KG1 (cell line): ENCODE data around the gene ENSA.
"Not testable (repeated sequence)": the region's sequence is repeated elsewhere in the genome, so short reads cannot be mapped to it uniquely, and the experiment has no call there.

Experiments
- DNase-seq: peaks from one replicate; lab custom pipeline; 2025; lab: John Stamatoyannopoulos, UW

Gene ENSA

GRCh38 chr1:150629115-150629928 is at the start of gene ENSA:
ENSA (minus strand) TSS chr1:150629612; CDS start chr1:150629470, 142 bp downstream.
- peak; percentile 96 for DNase-seq

GRCh38 chr1:150678988-150679387 is 49.6 kb upstream of the ENSA start:
- DNase-seq: no peak

DNA sequence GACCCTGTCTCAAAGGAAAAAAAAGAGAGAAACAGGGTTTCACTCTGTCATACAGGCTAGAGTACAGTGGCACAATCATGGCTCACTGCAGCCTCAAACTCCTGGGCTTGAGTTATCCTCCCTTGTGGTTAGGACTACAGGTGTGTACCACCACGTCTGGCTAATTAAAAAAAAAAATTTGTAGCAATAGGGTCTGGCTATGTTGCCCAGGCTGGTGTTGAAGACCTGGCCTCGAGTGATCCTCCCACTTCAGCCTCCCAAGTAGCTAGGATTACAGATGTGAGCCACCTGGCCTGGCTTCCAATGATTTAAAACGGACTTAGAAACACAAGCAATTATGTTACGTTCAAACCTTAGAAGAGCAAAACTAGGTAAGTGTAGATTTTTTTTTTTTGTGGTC is 45.5 kb upstream of the ENSA start:
- no peak for DNase-seq

DNA sequence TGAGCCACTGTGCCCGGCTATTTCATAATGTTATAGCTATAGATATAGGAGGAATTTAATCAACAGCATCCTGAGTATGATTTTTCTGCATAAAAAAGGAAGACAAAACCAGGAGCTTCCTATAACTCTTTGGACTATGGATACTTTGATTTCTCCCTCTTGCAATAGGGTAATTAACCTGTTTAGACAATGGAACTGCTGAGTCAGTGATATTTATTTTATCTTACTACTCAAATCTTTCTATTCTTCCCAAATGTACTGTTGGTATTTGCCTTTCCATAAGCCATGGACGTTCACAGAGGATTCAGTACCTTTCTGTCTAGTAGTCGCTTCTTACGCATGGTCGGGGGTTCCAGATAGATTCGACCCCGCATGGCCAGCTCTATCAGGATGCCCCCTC is 33.9 kb upstream of the ENSA start:
- no peak for DNase-seq

- DNase-seq: no peak
These were observed 33.4 kb upstream of the ENSA start for GRCh38 chr1:150662811-150663210.

GRCh38 chr1:150661156-150661555 is 31.7 kb upstream of the ENSA start:
- DNase-seq: no peak

- DNase-seq: no peak
These were observed 31.2 kb upstream of the ENSA start for GRCh38 chr1:150660584-150660983.

GRCh38 chr1:150657064-150657463 is 27.7 kb upstream of the ENSA start:
- DNase-seq: not testable (repeated sequence)

DNA sequence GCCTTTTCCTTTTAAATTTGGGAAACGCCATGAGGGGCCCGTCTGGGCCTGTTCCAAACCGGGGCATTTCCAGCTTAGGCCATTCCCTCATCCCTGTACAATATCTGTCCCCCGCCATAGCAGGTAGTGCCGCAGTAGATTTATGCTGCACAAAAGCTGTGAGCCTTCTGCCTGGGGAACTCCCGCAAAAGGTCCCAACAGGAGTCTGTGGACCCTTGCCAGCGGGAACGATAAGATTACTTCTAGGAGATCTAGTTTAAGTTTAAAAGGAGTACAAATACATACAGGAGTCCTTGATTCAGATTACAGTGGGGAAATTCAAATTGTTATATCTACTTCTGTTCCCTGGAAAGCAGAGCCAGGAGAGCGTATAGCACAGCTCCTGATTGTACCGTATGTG is 25.2 kb upstream of the ENSA start:
- not testable (repeated sequence) for DNase-seq

DNA sequence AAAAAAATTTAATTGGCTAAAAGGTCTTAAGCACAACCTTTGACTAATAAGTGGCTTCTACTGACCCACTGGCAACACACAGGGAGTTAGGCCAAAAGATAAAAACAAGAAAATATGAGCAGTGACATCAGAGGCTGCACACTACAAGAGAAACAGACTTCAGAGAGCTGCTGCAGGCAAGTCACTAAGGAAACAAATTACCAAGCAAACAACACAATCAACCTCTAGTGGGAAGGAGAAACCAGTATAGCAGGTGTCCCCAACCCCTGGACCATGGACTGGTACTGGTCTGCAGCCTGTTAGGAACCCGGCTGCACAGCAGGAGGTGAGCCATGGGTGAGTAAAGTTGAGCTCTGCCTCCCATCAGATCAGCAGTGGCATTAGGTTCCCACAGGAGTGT is 20.8 kb upstream of the ENSA start:
- no peak for DNase-seq

GRCh38 chr1:150649441-150650075 is 20.1 kb upstream of the ENSA start:
- no peak for DNase-seq

GRCh38 chr1:150642296-150642695 is 12.9 kb upstream of the ENSA start:
- no peak for DNase-seq

DNA sequence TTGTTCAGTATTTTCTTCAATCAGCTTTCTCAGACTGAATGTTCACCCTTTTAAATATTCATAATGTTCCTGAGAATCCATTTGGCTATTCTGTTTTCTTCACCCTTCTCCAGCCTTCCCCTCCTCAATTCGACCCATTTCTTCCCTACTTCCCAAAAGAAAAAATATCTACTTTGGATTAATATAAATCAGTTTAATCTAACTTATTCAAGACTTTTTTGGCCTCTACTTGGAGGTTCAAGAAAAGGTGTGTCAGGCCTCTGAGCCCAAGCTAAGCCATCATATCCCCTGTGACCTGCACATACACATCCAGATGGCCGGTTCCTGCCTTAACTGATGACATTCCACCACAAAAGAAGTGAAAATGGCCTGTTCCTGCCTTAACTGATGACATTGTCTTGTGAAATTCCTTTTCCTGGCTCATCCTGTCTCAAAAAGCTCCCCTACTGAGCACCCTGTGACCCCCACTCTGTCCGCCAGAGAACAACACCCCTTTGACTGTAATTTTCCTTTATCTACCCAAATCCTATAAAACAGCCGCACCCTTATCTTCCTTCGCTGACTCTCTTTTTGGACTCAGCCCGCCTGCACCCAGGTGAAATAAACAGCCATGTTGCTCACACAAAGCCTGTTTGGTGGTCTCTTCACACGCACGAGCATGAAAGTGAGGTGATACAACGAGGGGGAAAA is 11.9 kb upstream of the ENSA start:
- not testable (repeated sequence) for DNase-seq

- DNase-seq: not testable (repeated sequence)
These were observed 9.0 kb upstream of the ENSA start for GRCh38 chr1:150638430-150638829.

DNA sequence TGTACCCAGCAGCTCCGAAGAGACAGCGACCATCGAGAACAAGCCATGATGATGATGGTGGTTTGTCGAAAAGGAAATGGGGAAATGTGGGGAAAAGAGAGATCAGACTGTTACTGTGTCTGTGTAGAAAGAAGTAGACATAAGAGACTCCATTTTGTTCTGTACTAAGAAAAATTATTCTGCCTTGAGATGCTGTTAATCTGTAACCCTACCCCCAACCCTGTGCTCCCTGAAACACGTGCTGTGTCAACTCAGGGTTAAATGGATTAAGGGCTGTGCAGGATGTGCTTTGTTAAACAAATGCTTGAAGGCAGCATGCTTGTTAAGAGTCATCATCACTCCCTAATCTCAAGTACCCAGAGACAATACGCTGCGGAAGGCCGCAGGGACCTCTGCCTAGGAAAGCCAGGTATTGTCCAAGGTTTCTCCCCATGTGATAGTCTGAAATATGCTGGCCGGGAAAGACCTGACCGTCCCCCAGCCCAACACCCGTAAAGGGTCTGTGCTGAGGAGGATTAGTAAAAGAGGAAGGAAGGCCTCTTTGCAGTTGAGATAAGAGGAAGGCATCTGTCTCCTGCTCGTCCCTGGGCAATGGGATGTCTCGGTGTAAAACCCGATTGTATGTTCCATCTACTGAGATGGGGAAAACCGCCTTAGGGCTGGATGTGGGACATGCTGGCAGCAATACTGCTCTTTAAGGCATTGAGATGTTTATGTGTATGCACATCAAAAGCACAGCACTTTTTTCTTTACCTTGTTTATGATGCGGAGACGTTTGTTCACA is 5.6 kb upstream of the ENSA start:
- DNase-seq: not testable (repeated sequence)

DNA sequence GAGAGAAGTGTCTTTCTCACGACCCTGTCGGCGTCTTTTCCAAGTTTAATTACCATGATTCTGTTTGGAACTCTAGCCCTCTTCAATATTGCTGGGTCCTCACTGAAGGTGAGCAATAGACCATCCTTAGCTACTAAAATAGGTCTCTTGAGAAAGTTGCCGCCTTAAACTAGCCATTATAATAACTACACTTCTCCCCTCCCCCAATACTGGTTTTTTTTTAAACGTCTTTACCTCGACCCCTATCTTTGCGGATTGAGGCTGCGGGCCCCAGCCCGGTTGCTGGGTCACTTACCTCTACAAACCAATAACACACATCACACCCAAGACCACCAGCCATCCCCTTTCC is 672 bp downstream of the ENSA start:
- DNase-seq: no peak

- no peak for DNase-seq
These were observed 1.5 kb downstream of the ENSA start for GRCh38 chr1:150627826-150628410.

DNA sequence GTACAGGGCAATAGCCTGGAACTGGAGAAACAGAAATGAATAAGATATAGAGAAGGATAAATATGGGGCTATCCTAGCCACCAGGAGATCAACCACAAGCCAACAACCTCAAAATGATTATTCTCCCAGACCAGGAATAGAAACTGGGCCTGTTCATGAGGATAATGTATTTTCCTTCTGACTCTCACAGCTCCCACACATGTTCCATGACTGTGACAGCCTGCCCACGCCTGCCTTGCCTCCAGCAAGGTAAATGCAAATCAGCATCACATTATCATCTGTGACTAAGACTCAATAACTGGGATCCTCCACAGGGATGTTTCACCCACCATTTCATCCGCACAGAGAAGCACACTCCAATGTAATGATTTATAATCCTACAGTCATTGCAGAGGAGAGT is 3.3 kb downstream of the ENSA start:
- no peak for DNase-seq

DNA sequence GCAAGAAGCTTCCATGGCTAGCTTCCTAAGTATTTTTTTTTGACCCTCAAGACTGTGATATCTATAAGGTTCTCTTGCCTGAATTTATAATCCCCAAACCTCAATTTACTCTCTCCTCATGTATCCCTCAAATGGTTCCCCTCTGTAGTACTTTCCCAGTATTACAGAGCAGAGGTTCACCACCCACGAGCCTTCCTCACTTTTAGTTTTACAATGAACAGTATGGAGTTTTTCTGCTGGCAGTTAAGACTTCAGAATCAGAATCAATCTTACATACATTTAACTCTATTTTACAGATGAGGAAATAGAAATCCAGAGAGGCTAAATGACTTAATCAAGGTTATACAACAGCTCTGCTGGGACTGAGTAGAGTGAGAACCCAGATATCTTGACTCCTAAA is 4.9 kb downstream of the ENSA start:
- not testable (repeated sequence) for DNase-seq

DNA sequence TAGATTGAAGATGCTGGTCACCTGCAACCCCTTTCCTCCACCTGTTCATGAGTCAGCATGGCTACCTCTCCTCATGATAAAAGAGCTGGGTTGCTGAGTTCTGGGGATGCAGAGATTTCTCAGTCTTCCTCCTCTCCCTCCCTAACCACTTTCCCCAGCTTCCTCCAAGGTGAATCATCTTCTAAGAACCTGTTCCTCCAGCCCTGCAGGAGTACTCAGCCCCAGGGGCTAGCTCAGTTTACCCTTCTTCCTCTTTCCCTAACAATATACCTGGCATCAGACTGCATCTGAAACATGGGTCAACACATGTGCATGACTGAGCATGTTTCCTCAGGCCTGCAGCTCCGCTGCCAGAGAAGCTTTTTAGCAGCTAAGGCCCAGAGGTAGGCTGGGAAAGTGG is 5.3 kb downstream of the ENSA start:
- DNase-seq: not testable (repeated sequence)

DNA sequence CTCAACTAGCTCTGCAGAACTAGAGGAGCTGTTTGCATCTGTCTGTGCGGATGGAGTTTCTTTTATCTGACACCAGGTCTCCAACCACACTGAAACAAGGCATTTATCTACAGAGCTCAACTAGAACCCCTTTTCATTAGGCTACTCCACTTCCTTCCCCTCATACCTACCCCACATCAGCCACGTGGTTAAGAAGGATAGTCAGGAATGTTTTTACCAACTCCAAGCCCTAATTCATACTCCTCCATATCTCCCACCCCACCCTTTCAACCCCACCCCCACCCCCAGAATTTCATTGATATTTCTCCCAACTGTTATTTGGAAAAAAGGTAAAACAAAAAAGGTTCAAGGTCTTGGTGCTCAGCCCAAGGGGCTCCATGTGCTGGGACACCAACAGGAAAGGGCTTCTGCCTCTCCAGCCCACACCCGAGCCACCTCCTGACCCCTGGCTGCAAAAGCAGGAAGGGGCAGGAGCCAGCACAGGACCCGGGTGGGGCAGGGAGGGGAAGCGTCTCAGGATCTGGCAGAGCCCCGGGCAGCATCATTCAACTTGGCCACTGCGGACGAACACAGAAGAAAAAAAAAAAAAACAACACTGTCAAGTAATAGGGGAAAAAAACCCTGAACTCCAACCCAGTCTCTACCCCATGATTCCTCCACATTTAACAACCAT is 7.0 kb downstream of the ENSA start:
- DNase-seq: no peak
